Stimulated activated CD4-positive, alpha-beta T cell treated with anti-CD3 and anti-CD28 coated beads, Interleukin-2, amount 100 ng/mL, for 48 hours (primary cell): ENCODE measurements around the gene MYOZ3.
A peak's percentile ranks its signal among the peaks of the same experiment; 100 is the strongest.

ENCODE experiments used
- DNase-seq, 2 donors: peaks; one replicate each; pipeline ENCODE4 v3.0.0-alpha.2; 2020

Gene MYOZ3

DNA sequence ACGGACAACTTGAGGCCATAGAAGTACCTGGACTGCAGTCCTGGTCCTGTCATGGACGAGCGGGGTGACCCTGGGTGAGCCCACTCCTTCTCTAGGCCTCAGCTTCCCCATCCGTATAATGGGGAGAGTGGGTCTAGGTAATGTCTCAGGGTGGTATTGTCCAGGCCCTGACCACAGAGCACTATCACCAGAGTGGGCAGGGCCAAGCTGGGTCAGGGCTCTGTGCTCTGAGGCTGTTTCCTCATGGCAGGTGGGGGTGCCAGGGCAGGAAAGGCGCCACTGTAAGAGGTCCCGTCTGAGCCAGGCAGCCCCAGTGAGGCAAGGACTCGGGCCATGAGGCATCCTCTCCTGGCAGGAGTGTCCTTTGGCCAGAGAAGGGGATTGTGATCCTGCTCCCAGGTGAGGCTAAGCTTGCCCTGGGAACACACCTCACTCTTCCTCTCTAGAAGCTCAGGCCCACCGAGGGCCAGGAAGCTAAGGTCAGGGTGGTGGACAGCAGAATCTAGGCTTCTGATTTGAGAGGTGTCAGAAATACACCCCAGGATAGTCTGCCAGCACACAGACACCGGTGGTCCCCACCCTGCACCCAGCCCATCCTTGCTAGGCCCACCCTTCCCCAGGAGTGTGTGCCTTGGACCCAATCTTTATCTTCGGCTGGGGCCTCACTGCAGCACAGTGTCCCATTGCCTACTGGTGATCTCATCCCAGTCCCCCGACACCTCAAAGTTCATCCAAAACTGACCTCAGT, 1.5 kb upstream of the MYOZ3 start:
- no peak for DNase-seq

- no peak for DNase-seq
Observed at GRCh38 chr5:150660108-150660831, 781 bp upstream of the MYOZ3 start.

- DNase-seq, result no peak
Observed at GRCh38 chr5:150661821-150662596, 958 bp downstream of the MYOZ3 start.

DNA sequence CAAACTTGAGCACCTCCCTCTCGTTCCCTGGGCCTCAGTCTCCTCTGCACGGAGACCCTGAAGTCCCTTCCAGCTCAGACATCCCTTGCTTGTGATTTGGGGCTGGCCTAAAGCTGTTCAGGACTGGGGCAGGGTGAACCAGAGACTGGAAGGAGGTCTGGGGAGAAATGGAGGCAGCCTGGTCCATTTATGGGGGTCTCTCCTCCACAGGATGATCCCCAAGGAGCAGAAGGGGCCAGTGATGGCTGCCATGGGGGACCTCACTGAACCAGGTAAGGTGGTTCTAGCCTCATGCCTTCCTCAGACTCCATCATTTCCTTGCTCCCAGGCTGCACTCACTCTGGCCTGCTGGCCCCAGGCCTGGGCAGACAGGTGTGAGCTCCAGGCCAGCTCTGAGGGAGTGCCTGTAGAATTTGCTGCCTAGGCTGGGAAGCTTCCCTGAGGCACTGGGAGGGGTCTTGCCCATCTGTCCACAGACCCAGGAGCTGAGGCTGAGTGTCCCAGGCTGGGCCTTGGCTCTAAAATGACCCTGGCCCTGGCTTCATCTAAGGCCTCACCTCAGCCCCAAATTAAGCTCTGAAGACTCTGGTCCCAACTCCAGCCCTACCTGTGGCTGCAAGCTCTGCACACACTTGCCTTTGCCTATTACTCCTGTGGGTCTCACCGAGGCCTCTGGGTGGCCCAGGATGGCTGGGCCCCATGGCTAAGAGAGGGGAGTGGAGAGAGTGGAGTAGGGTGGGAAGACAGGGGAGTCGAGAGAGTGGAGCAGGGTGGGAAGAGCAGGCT, 1.9 kb downstream of the MYOZ3 start:
- no peak for DNase-seq

DNA sequence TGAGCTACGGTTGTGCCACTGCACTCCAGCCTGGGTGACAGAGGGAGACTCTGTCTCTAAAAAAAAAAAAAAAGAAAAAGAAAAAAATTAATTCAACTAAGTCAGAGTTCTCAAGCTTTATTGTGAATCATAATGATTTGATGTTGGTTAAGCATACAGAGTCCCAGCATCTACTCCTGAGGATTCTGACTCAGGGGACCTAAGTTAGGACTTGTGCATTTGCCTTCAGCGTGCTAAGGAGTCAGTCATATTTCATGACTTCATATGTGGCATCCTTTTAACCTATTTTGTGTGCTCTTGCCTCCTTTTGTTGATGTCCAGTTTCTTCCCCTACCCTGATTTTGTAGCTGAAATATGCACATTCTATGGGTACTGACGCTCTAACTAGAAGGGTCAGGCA, 2.9 kb downstream of the MYOZ3 start:
- DNase-seq, result no peak

GRCh38 chr5:150665044-150665443, 4.0 kb downstream of the MYOZ3 start:
- no peak for DNase-seq

GRCh38 chr5:150670275-150670947, 9.4 kb downstream of the MYOZ3 start:
- no peak for DNase-seq

DNA sequence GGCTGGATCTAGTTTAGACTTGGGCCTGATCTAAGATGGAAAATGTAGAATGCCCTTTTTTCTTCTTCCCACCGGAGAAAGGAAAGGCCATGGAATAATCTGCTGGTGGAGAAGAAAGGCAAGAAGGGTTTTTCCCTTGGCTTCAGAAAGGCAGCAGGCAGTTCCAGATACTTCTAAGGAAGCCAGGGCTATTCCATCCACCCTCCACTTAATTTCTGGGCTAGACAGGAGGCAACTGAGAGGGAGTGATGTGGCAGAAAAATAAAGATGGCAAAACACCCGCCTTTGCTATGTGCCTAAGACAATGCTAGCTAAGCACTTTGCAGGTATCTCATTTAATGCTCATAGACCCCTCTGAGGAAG, 9.9 kb downstream of the MYOZ3 start:
- DNase-seq, result no peak

- DNase-seq, result peak in 1 of 2 donors; percentile 12
Observed at GRCh38 chr5:150671509-150672236, 10.6 kb downstream of the MYOZ3 start.

DNA sequence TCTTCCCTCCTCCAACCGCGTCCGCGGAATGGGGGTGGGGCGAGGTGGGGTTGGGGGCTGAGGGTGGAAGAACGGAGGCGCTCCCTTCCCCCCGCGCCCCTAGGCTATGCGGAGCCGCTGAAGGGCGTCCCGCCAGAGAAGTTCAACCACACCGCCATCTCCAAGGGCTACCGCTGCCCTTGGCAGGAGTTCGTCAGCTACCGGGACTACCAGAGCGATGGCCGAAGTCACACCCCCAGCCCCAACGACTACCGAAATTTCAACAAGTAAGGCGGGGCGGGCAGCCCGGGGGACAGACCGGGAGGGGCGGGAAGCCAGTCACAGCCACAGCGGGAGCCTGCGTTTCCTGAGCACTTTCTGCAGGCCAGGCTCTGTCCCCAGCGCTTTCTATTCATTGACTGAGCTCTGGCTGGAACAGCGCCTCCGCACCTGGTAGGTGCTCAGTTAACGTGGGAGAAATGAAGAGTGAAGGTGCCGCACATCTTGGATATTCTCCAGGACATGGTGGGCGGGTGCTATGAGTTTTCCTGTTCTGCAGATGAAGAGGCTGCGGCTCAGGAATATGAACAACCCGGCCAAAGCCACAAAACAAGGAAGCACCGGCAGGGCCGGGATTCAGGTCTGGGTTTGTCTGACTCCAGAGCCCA, 11.3 kb downstream of the MYOZ3 start:
- peak; percentile 10 to 17 for DNase-seq

DNA sequence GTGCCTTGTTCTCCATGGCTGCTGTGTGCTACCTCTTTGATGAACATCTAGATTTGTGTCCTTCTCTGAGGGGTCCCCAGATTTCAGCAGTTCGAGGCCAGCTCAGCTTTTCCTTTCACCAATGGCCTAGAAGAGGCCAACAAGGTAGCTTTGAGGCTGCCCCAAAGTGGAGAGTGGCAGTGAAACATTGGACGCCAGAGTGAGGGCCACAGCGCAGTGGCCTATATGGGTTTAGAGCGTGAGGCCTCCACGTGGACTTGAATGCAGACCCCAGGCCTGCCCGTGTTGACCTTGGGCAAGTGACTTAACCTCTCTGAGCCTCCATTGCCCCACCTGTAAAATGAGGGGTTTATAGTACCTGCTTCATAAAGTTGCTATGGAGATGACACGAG, 11.8 kb downstream of the MYOZ3 start:
- no peak for DNase-seq

- DNase-seq, result no peak
Observed at GRCh38 chr5:150674341-150674821, 13.3 kb downstream of the MYOZ3 start.

GRCh38 chr5:150675069-150675468, 14.0 kb downstream of the MYOZ3 start:
- DNase-seq, result no peak

DNA sequence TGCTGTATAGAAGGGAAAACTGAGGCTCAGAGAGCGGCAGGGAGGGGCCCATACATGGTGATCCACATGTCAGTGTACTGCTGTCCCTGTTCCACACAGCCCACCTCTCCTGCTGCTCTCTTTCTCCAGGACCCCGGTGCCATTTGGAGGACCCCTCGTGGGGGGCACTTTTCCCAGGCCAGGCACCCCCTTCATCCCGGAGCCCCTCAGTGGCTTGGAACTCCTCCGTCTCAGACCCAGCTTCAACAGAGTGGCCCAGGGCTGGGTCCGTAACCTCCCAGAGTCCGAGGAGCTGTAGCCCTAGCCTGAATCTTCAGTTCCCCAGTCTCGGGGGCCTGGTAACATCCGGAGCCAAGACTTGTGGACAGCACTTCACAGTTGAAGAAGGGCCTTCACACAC, 15.5 kb downstream of the MYOZ3 start:
- no peak for DNase-seq

- DNase-seq, result no peak
Observed at GRCh38 chr5:150689120-150689519, 28.1 kb downstream of the MYOZ3 start.

GRCh38 chr5:150690760-150691159, 29.7 kb downstream of the MYOZ3 start:
- no peak for DNase-seq

DNA sequence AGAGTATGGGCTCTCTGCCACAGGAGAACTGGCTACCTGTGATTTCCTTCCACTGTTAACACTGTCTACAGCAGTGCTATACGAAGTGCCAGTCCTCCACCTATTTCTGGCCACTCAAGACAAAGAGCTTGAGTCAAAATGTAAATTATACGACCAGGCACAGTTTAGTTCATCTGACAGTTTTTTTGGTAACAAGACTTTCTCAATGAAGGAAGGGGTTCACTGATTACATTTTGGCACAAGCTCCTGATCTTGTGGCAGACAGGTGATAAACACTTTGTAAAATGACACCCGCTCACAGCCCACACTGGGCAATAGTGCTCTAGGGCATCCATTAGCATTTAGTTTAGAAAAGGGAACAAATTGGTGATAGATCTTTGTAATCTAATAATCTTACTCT, 31.2 kb downstream of the MYOZ3 start:
- no peak for DNase-seq

DNA sequence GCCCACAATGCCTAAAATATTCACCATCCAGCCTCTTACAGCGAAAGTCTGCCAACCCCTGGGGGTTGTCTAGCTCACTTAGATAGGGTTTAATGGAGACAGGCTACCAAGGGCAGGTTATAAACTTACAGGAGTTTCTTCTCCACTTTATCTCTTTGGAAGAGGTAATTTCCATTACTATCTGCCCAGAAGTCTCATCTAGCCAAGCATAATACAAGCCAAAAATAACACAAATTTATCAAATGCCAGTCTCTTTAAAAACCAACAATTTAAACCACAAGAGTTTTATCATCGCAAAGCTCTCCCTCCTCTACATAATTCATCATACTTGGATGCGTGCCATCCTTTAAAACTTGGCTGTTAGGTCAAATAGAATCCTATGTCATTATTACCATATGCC, 33.6 kb downstream of the MYOZ3 start:
- no peak for DNase-seq

DNA sequence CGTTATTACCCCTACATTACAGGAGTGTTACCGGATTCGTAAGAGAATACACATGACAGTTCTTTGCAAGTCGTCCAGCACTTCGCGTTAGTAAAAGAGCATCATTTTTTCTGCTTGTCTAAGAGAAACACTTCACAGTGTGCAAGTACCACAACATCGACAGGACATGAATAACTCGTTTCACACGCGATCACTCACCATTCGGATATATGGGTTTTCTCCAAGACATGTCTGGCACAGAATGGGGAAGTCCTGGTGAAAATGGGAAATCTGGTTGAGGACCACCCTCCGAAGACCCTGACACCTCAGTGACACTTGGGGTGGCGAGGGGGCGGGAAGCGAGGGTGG, 39.2 kb downstream of the MYOZ3 start:
- no peak for DNase-seq

DNA sequence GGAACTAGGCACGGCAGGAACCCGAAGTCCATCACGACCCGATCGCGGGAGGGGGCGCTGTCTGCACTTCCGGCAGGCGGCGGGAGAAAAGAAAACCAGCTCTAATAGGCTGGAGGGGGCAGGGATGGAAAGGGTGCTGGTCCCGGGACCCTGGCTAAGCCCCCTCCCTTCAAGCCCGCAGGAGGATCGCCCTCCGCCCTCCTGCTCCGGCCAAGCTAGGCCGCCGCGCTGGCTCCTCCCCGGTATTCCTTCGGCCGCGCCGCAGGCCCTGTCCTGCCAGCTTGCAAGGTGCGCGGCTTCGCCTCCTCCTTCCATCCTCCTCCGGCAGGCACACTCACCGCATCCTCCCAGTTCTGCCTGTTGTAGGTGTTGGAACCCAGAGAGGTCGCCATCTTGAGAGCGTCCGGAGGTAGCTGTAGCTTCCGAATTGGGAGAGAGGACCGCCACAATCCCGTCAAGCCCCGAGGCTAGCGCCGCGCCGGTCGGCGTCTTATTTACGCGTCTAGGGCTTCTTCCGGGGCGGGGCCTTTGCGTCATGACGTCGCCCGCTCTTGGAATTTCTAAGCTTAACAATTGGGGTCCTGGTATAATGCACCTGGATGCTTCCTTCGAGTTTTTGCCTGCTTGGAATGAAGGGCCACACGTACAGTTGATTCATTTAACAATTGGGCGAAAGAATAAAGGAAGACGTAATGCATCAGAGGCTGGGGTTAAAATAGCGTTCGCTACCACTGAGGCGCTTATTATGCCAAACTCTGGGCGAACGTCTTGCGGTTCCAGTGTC, 39.7 kb downstream of the MYOZ3 start, which contains the start of gene RBM22:
TSS of gene RBM22 (minus strand) at position 469 of the 784 bp plus-strand sequence. CDS start at position 392, 77 bp downstream.
- DNase-seq, result peak; percentile 84 to 87
